H1 (cell line): Measurements from ENCODE around the gene USP24. TPM values are rescaled to one million over a fixed set of nuclear protein-coding genes. Genes with fewer than 3 reads are reported as not detected.

Experiments used
- CTCF ChIA-PET: fragments of 300-600 bp; sonication (Branson Sonifier 250); formaldehyde crosslinking; loops from one replicate; lab custom pipeline; 2021; ENCODE audit not compliant: partially characterized antibody; lab: Charles Lee
- POLR2A ChIA-PET: fragments of 300-600 bp; sonication (Branson Sonifier 250); formaldehyde crosslinking; loops from one replicate; lab custom pipeline; 2021; ENCODE audit warnings: inconsistent platforms; ENCODE audit not compliant: partially characterized antibody; lab: Charles Lee
- DNase-seq, 2 experiments: peaks; one replicate each; pipeline versions ENCODE4 v3.0.0 to v3.0.0-alpha.2; 2010 to 2022; ENCODE audit warnings: low spot score in 2 of 2, low read depth in 1 of 2, mixed read lengths in 1 of 2
- FAIRE-seq: peaks from 2 replicates; lab custom pipeline; 2011; peaks lifted over from hg19 to GRCh38; lab: Jason Lieb, UNC
- H2AFZ ChIP-seq: 2 replicates; pipeline ENCODE4 v1.8.1; 2012; ENCODE audit warnings: low read length, inconsistent platforms
- H2AK5ac ChIP-seq: 2 replicates; pipeline ENCODE4 v1.6.1; 2013; ENCODE audit warnings: low read depth, low read length
- H2BK120ac ChIP-seq: replicated peaks from 2 replicates; pipeline ENCODE3; 2013; ENCODE audit warnings: low read depth, low read length, inconsistent platforms
- H2BK12ac ChIP-seq: 2 replicates; pipeline ENCODE4 v1.6.1; 2013; ENCODE audit warnings: low read depth, low read length
- H2BK15ac ChIP-seq: 2 replicates; pipeline ENCODE4 v1.6.1; 2013; ENCODE audit warnings: low read length
- H2BK20ac ChIP-seq: 2 replicates; pipeline ENCODE4 v1.6.1; 2013; ENCODE audit warnings: low read length
- H2BK5ac ChIP-seq: 2 replicates; pipeline ENCODE4 v1.6.1; 2013; ENCODE audit warnings: low read depth, low read length
- H3K14ac ChIP-seq: 2 replicates; pipeline ENCODE4 v1.6.1; 2013; ENCODE audit warnings: inconsistent platforms; ENCODE audit not compliant: insufficient read length
- H3K18ac ChIP-seq: 2 replicates; pipeline ENCODE4 v1.6.1; 2013; ENCODE audit warnings: low read length; ENCODE audit errors: extremely low read depth
- H3K23ac ChIP-seq: 2 replicates; pipeline ENCODE4 v1.6.1; 2013; ENCODE audit warnings: inconsistent platforms; ENCODE audit not compliant: insufficient read length
- H3K23me2 ChIP-seq: 2 replicates; pipeline ENCODE4 v1.6.1; 2013; ENCODE audit warnings: low read depth, low read length
- H3K27ac ChIP-seq: 2 replicates; pipeline ENCODE4 v1.6.1; 2011; ENCODE audit warnings: low read depth, low read length, inconsistent platforms
- H3K27me3 ChIP-seq, 4 experiments: replicated peaks in 1 of 4; 1 replicate in 1 of 4; 2 replicates in 3 of 4; pipeline versions ENCODE4 v1.6.1 to v1.8.1; 2011 to 2013; ENCODE audit warnings: low read length in 3 of 4, mild to moderate bottlenecking in 3 of 4, inconsistent platforms in 2 of 4, mixed read lengths in 2 of 4, moderate library complexity in 1 of 4; ENCODE audit not compliant: control insufficient read depth in 3 of 4, insufficient read depth in 3 of 4; ENCODE audit errors: extremely low read depth in 1 of 4
- H3K36me3 ChIP-seq, 4 experiments: 2 replicates each; pipeline versions ENCODE4 v1.6.1 to v1.8.1; 2011 to 2013; ENCODE audit warnings: mild to moderate bottlenecking in 4 of 4, low read length in 3 of 4, moderate library complexity in 2 of 4, control low read depth in 1 of 4, inconsistent platforms in 1 of 4; ENCODE audit not compliant: insufficient read depth in 4 of 4, control insufficient read depth in 2 of 4
- H3K4ac ChIP-seq: replicated peaks from 2 replicates; pipeline ENCODE3; 2013; ENCODE audit warnings: low read length, low read depth, mixed read lengths, inconsistent platforms; ENCODE audit not compliant: insufficient read length
- H3K4me1 ChIP-seq, 4 experiments: replicated peaks in 1 of 4; 1 replicate in 1 of 4; 2 replicates in 3 of 4; pipeline versions ENCODE4 v1.6.1 to v1.8.1; 2011 to 2013; ENCODE audit warnings: low read length in 3 of 4, inconsistent platforms in 2 of 4, mixed read lengths in 1 of 4; ENCODE audit not compliant: insufficient read depth in 4 of 4, control insufficient read depth in 3 of 4
- H3K4me2 ChIP-seq, 2 experiments: 2 replicates each; pipeline versions ENCODE4 v1.6.1 to v1.8.1; 2011 to 2013; ENCODE audit warnings: low read depth in 2 of 2, low read length in 2 of 2, control low read depth in 1 of 2, inconsistent platforms in 1 of 2, mild to moderate bottlenecking in 1 of 2; ENCODE audit not compliant: insufficient read depth in 1 of 2
- H3K4me3 ChIP-seq, 4 experiments: fragments of 200-600, 300-600 bp in 1 of 4; sonication (generic), shearing (Covaris generic), sonication (Bioruptor Twin) in 1 of 4; 2 replicates each; pipeline versions ENCODE4 v1.5.1 to v1.8.1; 2011 to 2016; ENCODE audit warnings: low read length in 4 of 4, low read depth in 3 of 4, control low read depth in 2 of 4, inconsistent platforms in 2 of 4, mild to moderate bottlenecking in 2 of 4, mixed read lengths in 1 of 4, moderate library complexity in 1 of 4; ENCODE audit not compliant: insufficient read depth in 2 of 4; ENCODE audit errors: extremely low read depth in 1 of 4
- H3K56ac ChIP-seq: replicated peaks from 2 replicates; pipeline ENCODE3; 2013; ENCODE audit warnings: low read depth, mild to moderate bottlenecking, mixed read lengths, low read length, inconsistent platforms; ENCODE audit not compliant: insufficient read length
- H3K79me1 ChIP-seq: 2 replicates; pipeline ENCODE4 v1.6.1; 2013; ENCODE audit warnings: low read depth, low read length, control low read depth
- H3K79me2 ChIP-seq, 2 experiments: 2 replicates each; pipeline versions ENCODE4 v1.6.1 to v1.8.1; 2012 to 2013; ENCODE audit warnings: low read length in 2 of 2, mild to moderate bottlenecking in 2 of 2, inconsistent platforms in 1 of 2; ENCODE audit not compliant: insufficient read depth in 2 of 2, control insufficient read depth in 1 of 2
- H3K9ac ChIP-seq, 4 experiments: replicated peaks in 1 of 4; 1 replicate in 1 of 4; 2 replicates in 3 of 4; pipeline versions ENCODE4 v1.6.1 to v1.8.1; 2011 to 2013; ENCODE audit warnings: low read depth in 3 of 4, low read length in 3 of 4, control low read depth in 2 of 4, mild to moderate bottlenecking in 2 of 4, moderate library complexity in 2 of 4, inconsistent platforms in 1 of 4; ENCODE audit errors: extremely low read depth in 1 of 4
- H3K9me3 ChIP-seq, 2 experiments: 2 replicates each; pipeline versions ENCODE4 v1.6.1 to v1.8.1; 2012 to 2013; ENCODE audit warnings: mild to moderate bottlenecking in 2 of 2, moderate library complexity in 2 of 2, control low read depth in 1 of 2, inconsistent platforms in 1 of 2, low read depth in 1 of 2, low read length in 1 of 2, mixed read lengths in 1 of 2; ENCODE audit not compliant: insufficient read depth in 2 of 2
- H4K20me1 ChIP-seq, 2 experiments: replicated peaks in 1 of 2; 2 replicates each; pipeline versions ENCODE3 to v1.8.1; 2011 to 2013; ENCODE audit warnings: inconsistent platforms in 2 of 2, low read length in 2 of 2, mild to moderate bottlenecking in 1 of 2; ENCODE audit not compliant: insufficient read depth in 2 of 2, control insufficient read depth in 1 of 2
- H4K5ac ChIP-seq: 2 replicates; pipeline ENCODE4 v1.6.1; 2013; ENCODE audit warnings: low read length, low read depth, mixed read lengths, inconsistent platforms; ENCODE audit not compliant: insufficient read length
- H4K8ac ChIP-seq: 2 replicates; pipeline ENCODE4 v1.8.0; 2013; ENCODE audit warnings: mild to moderate bottlenecking, moderate library complexity, low read length, inconsistent platforms; ENCODE audit not compliant: insufficient read depth; ENCODE audit errors: extremely low read depth
- H4K91ac ChIP-seq: replicated peaks from 2 replicates; pipeline ENCODE3; 2013; ENCODE audit warnings: low read length, mixed read lengths, inconsistent platforms; ENCODE audit not compliant: insufficient read length
- ATF2 ChIP-seq: IDR thresholded peaks from 2 replicates; pipeline ENCODE4 v1.6.1; 2012; ENCODE audit warnings: low read length, inconsistent platforms
- BACH1 ChIP-seq: IDR thresholded peaks from 2 replicates; pipeline ENCODE4 v1.6.1; 2012; ENCODE audit warnings: low read length, improper control_type of control experiment
- CHD1 ChIP-seq: IDR thresholded peaks from 2 replicates; pipeline ENCODE4 v1.6.1; 2012; ENCODE audit warnings: low read depth, low read length, improper control_type of control experiment
- GTF2F1 ChIP-seq: IDR thresholded peaks from 2 replicates; pipeline ENCODE4 v1.6.1; 2012; ENCODE audit warnings: low read depth, low read length, improper control_type of control experiment, borderline replicate concordance
- HDAC6 ChIP-seq: IDR thresholded peaks from one replicate; pipeline ENCODE4 v1.7.1; 2012; ENCODE audit warnings: low read depth, mild to moderate bottlenecking, inconsistent platforms, low read length, moderate library complexity
- KDM1A ChIP-seq: fragments of 200-600, 300-600 bp; sonication (generic); IDR thresholded peaks from 2 replicates; pipeline ENCODE4 v1.7.1; 2016; ENCODE audit warnings: mild to moderate bottlenecking, low read length, borderline replicate concordance
- NANOG ChIP-seq: IDR thresholded peaks from 2 replicates; pipeline ENCODE4 v1.6.1; 2011; ENCODE audit warnings: low read length, low read depth, mild to moderate bottlenecking, inconsistent platforms; ENCODE audit not compliant: insufficient read depth, poor library complexity, severe bottlenecking
- RFX5 ChIP-seq: IDR thresholded peaks from 2 replicates; pipeline ENCODE4 v1.6.1; 2011; ENCODE audit warnings: low read depth, low read length, improper control_type of control experiment, borderline replicate concordance
- USF2 ChIP-seq: IDR thresholded peaks from 2 replicates; pipeline ENCODE4 v1.6.1; 2011; ENCODE audit warnings: low read length, improper control_type of control experiment
- polyA plus RNA-seq, 7 experiments: library from polyadenylated mRNA; depleted of rRNA in 3 of 7; stranded (reverse) in 5 of 7; unstranded in 2 of 7; fragments of >200 nt in 5 of 7; fragments of 200-250 nt in 2 of 7; gene quantifications; 1 replicate in 5 of 7; 2 replicates in 1 of 7; 4 replicates in 1 of 7; pipeline versions ENCODE4 v1.2.1 to v1.2.3, GENCODE V29; 2011 to 2013; ENCODE audit warnings: missing spikeins in 2 of 7, mixed read lengths in 2 of 7
- total RNA-seq: library from RNA; stranded (reverse); fragmentation: NEBNext Ultra II Directional; extraction: Animal tissue kit (Norgen Biotek cat#: 25700); gene quantifications from 2 replicates; pipeline ENCODE4 v1.2.1, GENCODE V29; 2021

The USP24 gene
- total and polyA plus RNA-seq, 2 of the 8 experiments (the other 6 are each of a cell fraction or from before 2014, with no cell fraction given), result 11.1 to 34.6 TPM

- Histone ChIP-seq H3K23ac (no peak overlapping the region), H2BK5ac (no peak overlapping the region), H3K9me3 (no peaks in the 10 kb centered on the region), H2AK5ac (no peak overlapping the region), H2BK20ac (no peak overlapping the region), H4K5ac (no peak overlapping the region), H3K36me3 (peaks cover 0 to 39% (median 7%) of the 10 kb centered on the region in 4 experiments; a peak in 7 of 8 replicates), H3K79me1 (no peaks in the 10 kb centered on the region), H4K8ac (no peak overlapping the region), H2BK12ac (no peak overlapping the region), H3K4me2 (no peak overlapping the region), H3K14ac (no peak overlapping the region), H2BK15ac (no peak overlapping the region), H3K18ac (no peak overlapping the region), H3K9ac (no peak overlapping the region), H3K23me2 (no peaks in the 10 kb centered on the region), H3K4ac (no peak overlapping the region), H4K91ac (no peak overlapping the region), H3K4me1 (no peaks in the 10 kb centered on the region), H3K56ac (no peak overlapping the region), H3K4me3 (no peak overlapping the region), H2BK120ac (no peak overlapping the region), H3K27me3 (no peaks in the 10 kb centered on the region), H3K27ac (no peak overlapping the region), H3K79me2 (no peaks in the 10 kb centered on the region), H2AFZ (no peak overlapping the region), H4K20me1 (peaks cover 1 to 2% of the 10 kb centered on the region in 2 experiments)
- POLR2A ChIA-PET, result no interaction called here
- CTCF ChIA-PET, result interaction anchor here (0.5 to 2.2 kb wide), 6 partner anchors 9 to 136 kb away, joined by 3 to 17 read pairs (median 4); no protein-coding TSS in a partner anchor
- DNase-seq, result no peak
- TF ChIP-seq KDM1A (no peak), CHD1 (no peak), HDAC6 (no peak), NANOG (no peak), GTF2F1 (no peak), RFX5 (no peak), BACH1 (no peak), USF2 (no peak), ATF2 (no peak)
- no peak for FAIRE-seq
Measured at GRCh38 chr1:55148676-55149075, 66.5 kb downstream of the USP24 start.
